ENCODE measurements around the gene IDH1.
"Not testable (repeated sequence)": the region's sequence is repeated elsewhere in the genome, so short reads cannot be mapped to it uniquely, and the experiment has no call there.

The IDH1 gene

DNA sequence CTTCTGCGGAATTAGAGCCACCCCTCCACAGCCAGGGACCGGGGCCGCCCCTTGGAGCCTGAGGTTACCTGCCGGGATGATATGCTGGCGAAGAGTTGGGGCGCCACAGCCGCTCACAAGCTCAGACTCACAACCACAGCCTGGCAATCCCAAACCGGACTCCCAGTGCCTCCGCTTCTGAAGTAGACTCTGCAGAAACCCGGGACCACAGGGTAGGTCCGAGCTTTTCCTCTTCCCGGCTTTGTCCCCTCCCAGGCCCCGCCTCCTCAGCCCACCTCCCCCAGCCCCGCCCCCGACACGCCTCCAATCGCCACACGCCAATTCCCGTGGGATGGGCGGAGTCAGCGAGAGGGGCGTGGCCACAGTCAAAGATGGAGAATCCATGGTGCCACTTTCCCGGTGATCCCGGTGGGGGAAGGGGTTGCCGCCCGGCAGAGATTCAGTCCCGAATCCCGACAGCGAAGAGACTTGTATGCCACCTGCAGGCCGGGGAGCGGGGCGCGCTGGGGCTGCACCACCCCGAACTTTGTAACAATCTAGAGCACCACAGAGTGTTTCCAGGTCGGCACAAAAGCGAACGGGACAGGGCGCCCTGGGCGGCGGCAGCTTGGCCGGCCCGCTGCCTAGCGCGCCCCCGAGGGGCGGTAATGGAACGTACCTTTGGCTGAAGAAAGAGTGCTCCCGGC lies at the start of gene IDH1:
Gene IDH1, minus strand, starts transcription at position 201 of the 686 bp plus-strand sequence. CDS start 3,520 bp downstream, outside the sequence.
- FAIRE-seq, result peak; percentile 6

DNA sequence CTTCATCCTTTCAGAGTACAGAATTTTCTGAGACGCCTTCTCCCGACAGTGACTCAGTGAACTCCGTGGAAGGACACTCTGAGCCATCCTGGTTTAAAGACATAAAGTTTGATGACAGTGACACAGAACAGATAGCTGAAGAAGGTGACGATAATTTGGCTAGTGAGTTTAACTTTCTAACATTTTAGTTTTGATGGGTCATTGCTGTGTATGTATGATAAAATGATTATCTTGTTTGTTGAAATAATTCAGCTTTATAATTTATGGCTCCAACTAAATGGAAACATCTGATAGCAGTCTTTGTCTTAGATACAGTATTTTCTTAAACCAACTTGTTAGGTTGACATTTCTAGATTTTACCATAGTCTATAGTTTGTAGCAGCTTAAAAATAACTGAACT lies 49.3 kb upstream of the IDH1 start:
- FAIRE-seq, result no peak

DNA sequence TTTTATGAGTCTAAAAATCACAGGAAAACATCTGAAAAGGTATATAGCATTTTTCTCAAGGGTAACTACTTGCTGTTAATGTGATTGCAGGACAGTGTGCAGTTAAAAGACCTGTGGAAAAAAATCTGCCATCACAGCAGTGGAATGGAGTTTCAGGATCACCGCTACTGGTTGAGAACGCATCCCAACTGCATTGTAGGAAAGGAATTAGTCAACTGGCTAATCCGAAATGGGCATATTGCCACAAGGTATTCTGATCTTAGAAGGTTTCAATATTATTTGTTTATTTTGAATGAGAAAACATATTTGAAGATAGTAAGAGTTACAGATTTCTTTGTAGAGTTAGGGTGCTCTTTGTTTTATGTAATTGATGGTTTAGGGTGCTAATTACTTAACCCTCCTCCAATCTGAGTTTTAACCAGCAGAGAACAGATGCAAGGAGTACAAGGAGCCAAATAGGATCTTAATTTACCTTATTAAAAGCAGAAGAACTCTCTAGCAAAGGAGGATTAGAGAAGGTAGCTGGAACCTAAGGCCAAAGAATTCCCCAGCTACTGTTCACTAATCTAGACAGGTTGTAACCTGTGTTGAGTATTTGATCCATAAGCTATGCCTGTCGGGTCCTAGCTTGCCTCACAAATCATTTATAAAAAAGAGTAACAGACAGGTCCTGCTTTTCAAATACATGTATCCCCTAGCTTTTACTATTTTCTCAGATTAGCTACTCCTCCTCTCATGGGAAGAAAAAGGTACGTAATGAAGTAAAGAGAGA lies 46.2 kb upstream of the IDH1 start:
- no peak for FAIRE-seq

DNA sequence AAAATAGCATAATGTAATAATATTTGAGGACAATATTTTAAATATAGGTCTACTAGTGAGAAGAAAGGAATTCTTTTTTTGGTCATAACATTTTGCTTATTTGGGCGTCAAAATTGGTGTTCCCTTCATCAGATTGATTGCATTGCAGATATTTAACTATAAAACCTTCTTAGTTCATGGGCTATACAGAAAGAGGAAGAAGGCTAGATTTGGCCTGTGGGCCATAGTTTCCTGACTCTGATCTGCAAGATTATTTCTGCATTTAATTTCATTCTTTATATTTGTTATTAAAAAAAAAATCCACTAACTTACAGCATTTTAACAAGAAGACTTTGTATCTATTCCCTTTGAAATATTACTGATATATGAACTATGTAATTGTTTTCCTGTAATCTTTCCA lies 43.1 kb upstream of the IDH1 start:
- no peak for FAIRE-seq

DNA sequence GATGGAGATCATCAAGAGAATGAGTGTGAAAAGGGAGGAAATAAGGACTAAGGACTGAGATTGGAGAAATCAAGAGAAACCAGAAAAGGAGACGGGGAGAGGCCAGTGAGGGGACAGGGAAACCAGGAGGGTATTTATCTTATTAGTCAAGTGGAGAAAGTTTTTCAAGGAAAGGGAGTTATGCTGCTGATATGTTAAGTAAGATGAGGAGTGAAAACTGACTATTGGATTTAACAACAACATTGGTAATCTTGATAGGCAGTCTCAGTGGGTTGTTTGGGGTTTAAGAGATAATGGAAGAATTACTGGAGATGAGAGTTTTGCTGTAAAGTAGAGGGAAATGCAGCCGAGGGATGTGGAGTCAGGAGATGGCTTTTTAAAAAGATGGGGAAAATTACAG lies 41.7 kb upstream of the IDH1 start:
- FAIRE-seq, result no peak

DNA sequence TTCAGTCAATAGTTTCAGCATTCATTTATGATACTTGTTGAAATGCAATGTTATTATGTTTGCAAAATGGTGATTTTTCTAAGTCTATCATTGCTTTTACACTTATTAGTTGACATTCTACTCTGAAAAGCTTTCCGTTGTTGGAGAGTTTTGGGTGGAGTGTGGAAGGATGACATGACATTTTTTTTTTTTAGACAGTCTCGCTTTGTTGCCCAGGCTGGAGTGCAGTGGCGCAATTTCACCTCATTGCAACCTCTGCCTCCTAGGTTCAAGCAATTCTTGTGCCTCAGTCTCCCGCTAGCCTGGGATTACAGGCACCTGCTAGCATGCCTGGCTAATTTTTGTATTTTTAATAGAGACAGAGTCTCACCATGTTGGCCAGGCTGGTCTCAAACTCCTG lies 41.0 kb upstream of the IDH1 start:
- no peak for FAIRE-seq

DNA sequence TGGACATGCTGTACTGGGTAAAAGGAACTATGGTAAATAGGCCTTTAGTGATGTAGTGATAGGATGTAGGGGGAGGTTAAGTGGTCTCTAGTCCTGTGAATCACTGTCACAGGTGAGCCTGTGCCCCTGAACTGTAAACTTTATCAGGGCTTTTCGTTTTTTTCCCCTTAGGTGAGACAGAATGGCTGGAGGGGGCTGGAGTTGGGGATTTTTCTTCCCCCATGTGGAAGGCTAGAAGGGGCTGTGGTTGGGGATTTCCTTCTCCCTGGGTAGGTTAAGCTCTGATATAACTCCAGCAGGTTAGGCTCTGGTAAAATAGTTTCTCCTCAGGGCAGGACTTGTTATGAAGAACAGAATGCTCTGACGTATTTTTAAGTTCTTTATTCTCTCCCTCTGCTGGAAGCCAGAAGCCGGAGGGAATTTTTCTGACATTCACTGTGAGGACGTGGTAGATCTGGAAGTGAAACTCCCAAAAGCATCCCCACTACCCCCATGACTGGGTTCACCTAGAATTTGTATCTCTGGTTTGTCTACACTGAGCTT lies 39.7 kb upstream of the IDH1 start:
- FAIRE-seq, result no peak

DNA sequence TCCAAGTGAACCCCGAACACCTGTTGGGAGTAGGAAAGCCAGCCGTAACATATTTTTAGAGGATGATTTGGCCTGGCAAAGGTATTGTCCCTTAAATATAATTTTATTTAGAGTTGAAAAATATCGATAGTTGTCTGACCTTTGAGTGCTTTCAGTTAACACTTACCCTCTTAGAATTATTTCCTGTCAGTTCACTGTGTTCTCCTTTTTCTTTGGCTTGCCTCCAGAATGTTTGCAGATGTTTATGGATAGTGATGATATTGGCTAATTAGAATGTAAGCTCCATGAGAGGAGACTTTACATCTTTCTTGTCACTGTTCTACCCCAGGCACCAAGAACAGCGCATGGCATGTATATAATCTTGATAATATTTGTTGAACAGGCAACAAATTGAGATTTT lies 31.0 kb upstream of the IDH1 start:
- FAIRE-seq, result no peak

DNA sequence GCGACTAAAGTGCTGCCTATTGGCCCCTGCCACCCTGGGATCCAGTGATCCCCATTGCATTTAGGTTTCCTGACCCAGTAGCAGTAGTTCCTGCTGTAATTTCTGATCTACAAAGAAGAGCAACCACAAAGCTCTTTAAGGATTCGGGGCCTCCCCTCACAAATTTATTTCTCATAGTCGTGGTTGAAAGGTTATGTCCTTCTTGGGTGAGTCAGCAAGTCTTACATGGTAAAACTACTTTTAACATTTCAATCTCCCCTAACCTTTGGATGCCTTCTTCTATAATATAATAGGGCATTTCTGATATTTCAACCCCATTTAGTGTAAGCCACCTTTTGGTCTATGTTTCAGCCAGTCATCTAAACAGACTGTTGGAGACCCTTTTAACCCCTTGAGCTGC lies 26.1 kb upstream of the IDH1 start:
- no peak for FAIRE-seq

DNA sequence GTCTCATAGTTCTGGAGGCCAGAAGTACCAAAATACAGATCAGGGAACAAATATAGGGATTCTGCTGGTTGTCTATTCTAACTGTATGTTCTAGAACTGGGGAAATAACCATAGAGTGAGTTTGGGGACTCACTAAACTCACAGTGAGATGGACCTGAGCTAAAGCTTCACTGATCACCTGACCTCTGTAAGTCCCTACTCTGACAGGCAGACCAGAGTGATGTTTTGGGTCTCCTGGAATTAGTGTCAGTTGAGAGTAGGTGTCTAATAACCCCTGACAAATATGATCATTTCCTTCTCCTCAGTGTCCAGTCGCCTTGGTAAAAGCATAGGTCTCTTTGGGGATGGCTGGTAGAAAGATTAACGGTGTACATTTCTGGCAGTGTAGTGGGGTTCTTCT lies 25.4 kb upstream of the IDH1 start:
- no peak for FAIRE-seq

DNA sequence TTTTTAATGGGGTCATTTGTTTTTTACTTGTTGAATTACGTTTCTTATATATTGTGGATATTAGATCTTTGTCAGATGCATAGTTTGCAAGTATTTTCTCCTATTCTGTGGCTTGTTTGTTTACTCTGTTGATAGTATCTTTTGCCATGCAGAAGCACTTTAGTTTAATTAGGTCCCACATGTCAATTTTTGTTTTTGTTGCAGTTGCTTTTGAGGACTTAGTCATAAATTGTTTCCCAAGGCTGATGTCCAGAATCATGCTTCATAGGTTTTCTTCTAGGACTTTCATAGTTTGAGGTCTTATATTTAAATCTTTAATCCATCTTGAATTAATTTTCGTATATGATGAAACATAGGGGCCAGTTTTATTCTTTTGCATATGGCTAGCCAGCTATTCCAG lies 24.4 kb upstream of the IDH1 start:
- no peak for FAIRE-seq

DNA sequence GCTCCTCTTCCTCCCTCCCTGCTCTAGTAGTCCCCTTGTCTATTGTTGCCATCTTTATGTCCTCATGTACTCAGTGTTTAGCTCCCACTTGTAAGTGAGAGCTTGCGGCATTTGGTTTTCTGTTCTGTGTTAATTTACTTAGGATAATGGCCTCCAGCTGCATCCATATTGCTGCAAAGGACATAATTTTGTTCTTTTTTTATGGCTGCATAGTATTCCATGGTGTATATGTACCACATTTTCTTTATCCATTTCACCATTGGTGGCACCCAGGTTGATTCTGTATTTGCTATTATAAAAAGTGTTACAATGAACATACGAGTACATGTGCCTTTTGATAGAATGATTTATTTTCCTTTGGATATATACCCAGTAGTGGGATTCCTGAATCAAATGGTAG lies 23.7 kb upstream of the IDH1 start:
- no peak for FAIRE-seq

DNA sequence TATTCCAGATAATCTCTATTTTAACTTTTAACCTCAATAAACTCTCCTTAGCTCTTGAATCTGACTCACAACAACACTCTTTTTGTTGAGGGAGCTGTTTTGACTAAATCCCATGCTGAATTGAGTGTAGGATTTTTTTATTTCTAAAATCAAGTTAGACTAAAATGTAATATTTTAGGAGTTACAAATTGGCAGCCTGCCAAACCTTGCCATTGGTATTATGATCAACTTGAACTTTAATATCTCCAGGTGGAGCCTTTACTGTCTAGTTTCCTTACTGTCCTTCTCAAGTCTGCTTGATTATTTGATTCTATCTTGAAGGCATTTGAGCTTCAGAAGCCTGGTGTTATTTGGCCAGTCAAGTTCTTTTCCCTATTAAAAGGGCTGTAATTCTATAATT lies 19.9 kb upstream of the IDH1 start:
- FAIRE-seq, result no peak

DNA sequence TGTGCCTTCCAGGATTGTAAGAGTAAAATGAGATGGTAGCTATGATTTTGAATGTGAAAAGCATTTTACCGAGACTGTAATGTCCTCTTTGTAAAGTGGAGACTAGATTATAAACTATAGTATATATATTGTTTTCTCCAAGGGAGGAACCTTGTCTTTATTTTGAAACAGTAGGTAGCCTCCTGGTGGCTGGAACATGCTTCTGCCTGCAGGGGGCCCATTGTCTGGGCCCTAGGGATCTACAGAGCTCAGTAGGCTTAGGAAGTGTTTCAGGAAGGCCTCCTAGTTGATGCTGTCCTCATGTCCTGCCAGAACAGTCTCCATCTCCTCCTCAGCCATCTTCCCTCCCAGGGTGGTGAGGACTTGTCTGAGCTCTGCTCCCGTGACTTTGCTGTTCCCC lies 14.2 kb upstream of the IDH1 start:
- no peak for FAIRE-seq

DNA sequence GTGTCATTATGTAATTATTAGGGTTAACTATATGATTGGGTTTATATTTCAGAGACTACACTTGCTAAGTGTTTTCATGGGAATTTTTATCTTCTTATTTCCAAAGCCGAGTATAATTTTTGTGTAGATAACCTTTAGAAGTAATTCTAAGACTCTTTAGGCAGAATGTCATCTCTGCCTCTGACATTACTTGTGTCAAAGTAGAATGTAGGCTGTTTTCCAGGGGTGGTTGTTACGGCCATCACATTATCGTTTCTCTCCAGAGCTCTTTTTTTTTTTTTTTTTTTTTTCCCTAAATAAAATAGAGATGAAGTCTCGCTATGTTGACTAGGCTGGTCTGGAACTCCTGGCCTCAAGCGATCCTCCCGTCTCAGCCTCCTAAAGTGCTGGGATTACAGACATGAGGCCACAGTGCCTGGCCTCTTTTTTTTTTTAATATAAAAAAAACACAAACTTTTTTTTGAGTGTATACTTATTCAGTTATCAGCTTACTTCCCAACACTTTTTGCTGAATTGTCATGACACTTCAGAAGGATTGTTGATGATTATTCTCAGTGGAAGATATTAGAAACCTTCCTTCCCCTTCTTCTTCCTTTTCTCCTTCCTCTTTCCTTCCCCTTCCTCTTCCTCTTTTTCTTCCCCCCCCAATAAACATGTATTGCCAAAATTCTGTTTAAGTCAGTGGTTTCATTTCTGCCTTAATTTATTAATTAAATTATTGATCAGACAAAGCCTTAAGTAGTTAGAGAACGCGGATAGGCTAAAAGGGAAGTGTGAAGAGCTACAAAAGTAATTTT lies 13.5 kb upstream of the IDH1 start:
- no peak for FAIRE-seq

DNA sequence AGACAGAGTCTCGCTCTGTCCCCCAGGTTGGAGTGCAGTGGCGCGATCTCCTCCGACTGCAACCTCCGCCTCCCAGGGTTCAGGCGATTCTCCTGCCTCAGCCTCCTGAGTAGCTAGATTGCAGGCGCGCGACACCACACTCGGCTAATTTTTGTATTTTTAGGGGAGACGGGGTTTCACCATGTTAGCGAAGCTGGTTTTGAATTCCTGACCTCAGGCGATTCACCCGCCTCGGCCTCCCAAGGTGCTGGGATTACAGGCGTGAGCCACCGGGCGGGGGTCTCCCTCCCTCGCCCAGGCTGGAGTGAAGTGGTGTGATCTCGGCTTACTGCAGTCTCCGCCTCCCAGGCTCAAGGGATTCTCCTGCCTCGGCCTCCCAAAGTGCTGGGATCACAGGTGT lies 12.7 kb upstream of the IDH1 start:
- not testable (repeated sequence) for FAIRE-seq

DNA sequence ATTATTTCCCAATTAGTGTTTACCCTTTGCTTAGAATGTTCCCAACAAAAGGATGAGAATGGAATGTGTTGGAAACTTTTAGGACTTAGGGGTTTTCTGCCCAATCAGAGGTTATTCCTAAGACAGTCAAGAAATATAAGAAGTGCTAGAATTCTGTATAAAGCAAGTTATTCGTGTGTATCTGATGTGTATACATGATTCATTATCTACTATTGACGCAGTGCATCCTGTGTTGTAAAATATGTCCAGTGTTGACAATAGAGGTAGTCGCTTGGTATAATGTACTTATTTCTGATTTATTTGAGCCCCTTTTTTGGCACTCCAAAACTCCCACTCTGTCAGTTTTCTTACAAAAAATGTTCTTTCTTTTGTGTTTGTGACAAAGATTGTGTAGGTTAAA lies 12.1 kb upstream of the IDH1 start:
- no peak for FAIRE-seq

DNA sequence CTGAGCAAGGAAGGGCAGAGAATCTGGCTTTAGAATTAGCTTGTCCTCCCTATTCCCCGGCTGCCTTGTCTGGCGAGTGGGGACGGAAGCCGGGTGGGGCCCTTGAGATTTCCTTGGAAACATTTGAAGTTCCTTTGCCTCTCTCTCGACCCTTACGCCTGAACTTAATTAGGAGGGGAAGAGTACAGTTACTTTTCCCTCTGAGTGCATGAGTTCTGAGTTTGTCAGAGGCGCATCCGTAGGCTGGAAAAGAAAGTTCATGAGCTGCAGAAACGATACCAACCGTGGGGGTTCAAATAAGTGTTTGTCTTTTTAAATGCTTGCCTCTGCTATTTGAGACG lies 11.7 kb upstream of the IDH1 start:
- FAIRE-seq, result no peak

DNA sequence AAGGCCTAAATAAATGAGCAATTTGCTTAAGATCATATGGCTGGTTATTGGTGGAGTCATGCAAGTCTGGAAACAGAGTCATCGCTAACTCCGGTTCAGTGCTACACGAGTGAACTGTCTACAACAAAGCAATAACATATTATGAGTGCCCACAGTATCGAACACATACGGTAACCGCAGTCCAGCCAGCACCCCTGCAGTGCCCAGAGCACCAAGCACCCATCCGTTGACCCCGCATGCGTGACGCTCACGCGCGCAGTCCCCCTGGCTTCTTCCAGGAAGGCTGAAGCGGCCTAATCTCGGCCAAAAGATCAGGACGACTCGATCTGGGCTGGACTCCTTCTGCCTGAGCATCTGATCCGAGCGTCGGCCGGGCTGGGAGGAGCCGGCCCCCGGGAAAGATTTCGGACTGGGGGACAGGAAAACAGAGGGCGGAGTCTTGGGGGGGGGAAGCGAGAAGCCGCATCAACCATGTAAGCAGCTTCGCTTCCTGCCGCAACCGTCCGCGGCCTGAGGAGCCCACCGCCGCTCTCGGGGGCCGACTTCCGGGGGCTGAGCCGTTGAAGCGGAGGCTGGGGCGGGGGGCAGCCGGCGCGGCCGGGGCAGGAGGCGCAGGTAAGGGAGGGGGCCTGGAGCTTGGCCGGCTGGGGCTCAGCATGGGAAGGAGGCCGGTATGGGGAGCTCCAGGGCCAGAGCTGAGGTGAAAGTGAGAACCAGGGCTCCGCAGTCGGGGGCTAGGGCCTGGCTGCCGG lies 11.1 kb upstream of the IDH1 start, which contains the start of gene PIKFYVE:
Gene PIKFYVE, plus strand, starts transcription at position 455 of the 752 bp plus-strand sequence. CDS start 5,265 bp downstream, outside the sequence.
- FAIRE-seq, result peak; percentile 96

DNA sequence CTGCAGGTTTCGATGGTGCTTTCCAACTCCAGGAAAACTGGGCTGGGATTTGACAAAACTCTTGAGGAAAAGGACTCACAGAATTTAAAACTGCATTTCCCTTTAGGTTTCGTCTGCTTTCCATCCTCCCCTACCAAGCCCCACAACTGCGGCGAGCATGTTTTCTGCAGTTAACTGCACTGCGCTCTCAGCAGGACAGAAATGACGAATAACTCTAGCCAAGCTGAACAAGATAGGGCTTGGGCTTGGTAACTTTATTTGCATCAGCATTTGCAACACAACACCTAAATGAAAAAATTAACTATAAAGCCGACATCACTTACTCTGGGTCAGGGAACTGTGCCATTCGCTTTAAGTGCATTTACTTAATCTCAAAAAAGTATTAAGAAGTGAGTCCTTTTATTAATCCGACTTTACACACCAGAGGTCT lies 10.5 kb upstream of the IDH1 start:
- no peak for FAIRE-seq

DNA sequence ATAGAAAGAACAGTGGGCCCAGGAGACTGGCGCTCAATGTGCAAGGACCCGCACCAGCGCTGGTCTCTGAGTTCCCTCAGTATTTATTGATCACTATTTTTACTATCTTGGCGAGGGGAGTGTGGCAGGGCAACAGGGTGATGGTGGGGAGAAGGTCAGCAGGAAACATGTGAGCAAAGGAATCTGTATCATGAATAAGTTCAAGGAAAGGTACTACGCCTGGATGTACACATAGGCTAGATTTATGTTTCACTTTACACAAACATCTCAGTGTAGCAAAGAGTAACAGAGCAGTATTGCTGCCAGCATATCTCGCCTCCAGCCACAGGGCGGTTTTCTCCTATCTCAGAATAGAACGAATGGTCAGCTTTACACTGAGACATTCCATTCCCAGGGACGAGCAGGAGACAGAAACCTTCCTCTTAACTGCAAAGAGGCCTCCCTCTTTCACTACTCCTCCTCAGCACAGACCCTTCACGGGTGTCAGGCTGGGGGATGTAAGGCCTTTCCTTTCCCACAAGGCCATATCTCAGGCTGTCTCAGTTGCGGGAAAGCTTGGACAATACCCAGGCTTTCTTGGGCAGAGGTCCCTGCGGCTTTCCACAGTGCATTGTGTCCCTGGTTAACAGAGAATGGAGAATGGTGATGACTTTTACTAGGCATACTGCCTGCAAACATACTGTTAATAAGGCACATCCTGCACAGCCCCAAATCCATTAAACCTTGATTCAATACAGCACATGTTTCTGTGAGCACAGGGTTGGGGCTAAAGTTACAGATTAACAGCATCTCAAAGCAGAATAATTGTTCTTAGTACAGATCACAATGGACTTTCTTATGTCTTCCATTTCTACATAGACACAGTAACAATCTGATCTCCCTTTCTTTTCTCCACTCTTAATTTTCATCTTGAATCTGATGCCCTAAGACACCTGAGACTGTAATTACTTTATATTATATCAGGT lies 2.3 kb upstream of the IDH1 start:
- not testable (repeated sequence) for FAIRE-seq

Data from A204.1 (cell line).